ENCODE results near the gene EXOSC5.

Gene EXOSC5

GRCh38 chr19:41339936-41340335, 57.2 kb downstream of the EXOSC5 start:
- no peak for DNase-seq

All from NCI-H1105 (cell line).